ENCODE results near the gene APOL3.
A peak's percentile ranks its signal among the peaks of the same experiment; 100 is the strongest.
"Not testable (repeated sequence)": the region's sequence is repeated elsewhere in the genome, so short reads cannot be mapped to it uniquely, and the experiment has no call there.

The APOL3 gene

DNA sequence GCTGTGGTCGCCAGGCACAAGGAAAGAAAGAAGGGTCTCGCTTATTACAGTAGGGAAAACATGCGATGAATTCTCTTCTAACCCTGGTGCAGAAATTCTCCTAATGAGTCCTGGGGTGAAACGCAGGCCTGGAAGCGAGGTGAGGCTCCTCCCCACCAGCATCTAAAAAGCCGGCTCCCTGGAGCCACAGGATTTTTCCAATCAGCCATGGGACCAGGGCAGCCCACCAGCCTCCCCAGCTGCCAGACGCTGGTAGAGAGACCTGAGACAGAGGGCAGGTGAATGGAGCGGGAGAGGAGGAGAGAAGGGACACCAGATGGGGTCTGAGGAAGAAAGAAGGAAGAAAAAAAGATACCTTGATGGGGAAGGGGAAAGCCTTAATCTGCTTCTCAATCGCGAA is 28.6 kb downstream of the APOL3 start:
- no peak for FAIRE-seq

DNA sequence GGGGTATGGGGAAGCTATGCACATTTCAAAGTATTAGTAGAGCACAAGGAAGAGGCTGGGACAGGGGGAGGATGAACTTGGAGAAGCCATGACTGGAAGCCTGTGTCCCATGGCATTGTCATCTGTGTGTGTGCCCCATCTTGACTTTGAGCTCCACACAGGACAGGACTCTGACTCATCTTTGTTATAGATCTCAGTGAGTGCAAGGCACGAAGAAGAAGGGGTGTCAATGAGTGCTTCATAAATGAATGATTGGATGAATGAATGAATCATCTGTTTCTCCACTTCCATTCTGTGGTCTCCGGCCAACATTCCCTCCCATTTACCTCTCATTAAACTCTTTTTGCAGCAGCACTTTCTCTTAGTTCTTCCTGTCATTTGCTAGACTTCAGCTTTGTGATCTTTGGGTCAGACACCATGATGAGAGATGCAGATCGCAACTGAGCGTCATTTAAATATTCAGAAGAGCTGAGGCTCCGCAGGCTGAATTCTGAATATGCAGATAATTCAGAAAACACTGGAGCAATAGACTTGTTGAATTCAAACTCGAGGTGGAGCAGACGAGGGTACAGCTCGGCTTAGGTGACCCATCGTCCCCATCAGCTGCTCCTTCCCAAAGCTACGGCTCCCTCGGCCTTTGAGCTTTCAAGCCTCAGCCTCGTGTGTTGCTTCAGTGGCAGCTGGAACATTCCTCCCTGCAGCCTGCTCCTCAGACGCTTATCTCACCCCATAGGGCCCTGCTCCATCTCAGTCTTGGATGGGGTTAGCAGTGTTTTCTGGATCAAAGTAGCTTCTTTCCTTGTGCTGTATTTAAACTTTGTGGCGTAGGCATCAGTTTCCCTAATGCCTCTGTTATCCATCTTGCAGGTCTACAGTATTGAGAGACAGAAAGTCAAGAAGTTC is 30.8 kb downstream of the APOL3 start:
- no peak for FAIRE-seq

DNA sequence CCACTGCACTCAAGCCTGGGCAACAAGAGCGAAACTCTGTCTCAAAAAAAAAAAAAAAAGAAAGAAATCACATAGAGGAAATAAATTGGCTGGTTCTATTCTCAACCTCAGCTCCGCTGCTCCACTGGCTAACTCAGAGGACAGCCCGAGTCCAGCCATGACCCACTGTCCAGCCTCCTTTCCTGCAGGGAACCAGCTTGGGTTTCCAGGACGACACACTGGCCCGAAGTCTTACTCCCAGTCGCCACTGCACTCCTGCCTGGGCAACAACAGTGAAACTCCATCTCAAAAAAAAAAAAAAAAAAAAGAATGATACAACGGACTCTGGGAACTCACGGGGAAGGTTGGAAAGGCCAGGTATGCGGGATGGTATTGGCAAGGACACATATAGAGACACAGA is 31.5 kb downstream of the APOL3 start:
- FAIRE-seq = no peak

- no peak for FAIRE-seq
These were observed 34.5 kb downstream of the APOL3 start for GRCh38 chr22:36125994-36126531.

GRCh38 chr22:36125434-36125833 is 35.1 kb downstream of the APOL3 start:
- no peak for FAIRE-seq

- FAIRE-seq = no peak
These were observed 35.9 kb downstream of the APOL3 start for GRCh38 chr22:36124666-36125065.

GRCh38 chr22:36123673-36124630 is 36.6 kb downstream of the APOL3 start:
- FAIRE-seq = peak; percentile 89

- FAIRE-seq = not testable (repeated sequence)
These were observed 39.8 kb downstream of the APOL3 start for GRCh38 chr22:36120621-36121351.

- no peak for FAIRE-seq
These were observed 43.5 kb downstream of the APOL3 start for GRCh38 chr22:36117053-36117554.

DNA sequence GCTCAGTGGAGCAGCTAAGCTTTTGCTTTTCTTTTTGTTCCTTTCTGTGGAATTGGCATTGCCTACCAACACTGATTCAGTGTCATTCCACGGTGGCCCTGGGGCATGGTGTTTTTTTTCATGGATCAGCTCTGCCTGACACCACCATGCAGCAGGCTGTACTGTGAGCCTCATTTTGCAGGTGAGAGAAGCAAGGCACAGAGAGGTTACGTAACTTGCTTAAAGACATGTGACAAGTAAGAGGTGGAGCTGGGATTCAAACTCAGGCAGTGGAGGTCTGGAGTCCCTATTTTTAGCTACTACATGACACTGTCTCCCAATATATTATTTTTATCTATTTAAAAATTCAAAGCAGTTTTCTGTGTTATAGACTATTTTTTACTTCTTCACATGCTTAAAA is 44.4 kb downstream of the APOL3 start:
- no peak for FAIRE-seq

- no peak for FAIRE-seq
These were observed 47.4 kb downstream of the APOL3 start for GRCh38 chr22:36113121-36113520.

GRCh38 chr22:36111316-36111715 is 49.2 kb downstream of the APOL3 start:
- no peak for FAIRE-seq

DNA sequence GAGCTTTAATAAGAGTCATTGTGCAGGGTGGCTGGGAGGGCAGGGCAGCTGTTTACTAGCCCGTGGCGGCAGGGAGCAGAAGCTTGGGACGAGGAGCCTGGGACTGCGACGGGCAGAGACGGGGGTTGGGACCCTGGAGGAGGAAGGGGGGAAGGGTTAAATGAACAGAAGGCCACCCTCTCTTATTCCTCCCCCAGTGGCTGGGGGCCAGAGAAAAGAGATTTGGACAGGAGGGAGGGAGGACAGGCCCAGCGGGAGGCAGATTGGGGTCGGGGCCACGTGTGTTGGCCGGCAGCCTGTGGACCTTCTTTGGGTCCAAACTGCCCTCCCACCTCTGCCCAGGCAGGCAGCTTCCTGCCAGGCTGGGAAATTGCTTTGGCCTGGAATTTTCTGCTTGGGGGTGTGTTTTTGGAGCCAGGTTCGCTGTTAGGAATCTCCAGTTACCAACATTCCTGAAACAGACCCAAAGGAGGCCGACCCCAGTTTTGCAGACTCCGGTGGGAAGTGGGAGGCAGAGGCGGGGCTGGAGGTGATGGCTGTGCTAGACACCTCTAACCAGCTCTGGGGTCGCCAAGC is 50.2 kb downstream of the APOL3 start:
- FAIRE-seq = no peak

DNA sequence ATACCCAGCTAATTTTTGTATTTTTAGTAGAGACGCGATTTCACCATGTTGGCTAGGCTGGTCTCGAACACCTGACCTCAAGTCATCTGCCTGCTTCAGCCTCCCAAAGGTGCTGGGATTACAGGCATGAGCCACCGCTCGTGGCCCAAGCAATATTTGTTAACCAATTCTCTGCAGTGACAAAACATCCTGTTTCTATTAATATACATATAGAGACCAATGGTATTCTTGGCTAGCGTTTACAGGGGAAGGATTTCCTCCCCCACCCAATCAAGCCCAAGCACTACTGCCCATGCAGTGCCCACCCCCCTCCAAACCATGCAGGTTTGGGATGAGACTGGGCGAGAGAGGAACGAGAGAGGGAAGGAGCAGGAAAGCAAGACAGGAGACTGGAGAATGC is 53.1 kb downstream of the APOL3 start:
- FAIRE-seq = no peak

GRCh38 chr22:36106910-36107309 is 53.6 kb downstream of the APOL3 start:
- no peak for FAIRE-seq

- FAIRE-seq = no peak
These were observed 55.6 kb downstream of the APOL3 start for GRCh38 chr22:36104988-36105387.

GRCh38 chr22:36104435-36104834 is 56.1 kb downstream of the APOL3 start:
- FAIRE-seq = no peak

DNA sequence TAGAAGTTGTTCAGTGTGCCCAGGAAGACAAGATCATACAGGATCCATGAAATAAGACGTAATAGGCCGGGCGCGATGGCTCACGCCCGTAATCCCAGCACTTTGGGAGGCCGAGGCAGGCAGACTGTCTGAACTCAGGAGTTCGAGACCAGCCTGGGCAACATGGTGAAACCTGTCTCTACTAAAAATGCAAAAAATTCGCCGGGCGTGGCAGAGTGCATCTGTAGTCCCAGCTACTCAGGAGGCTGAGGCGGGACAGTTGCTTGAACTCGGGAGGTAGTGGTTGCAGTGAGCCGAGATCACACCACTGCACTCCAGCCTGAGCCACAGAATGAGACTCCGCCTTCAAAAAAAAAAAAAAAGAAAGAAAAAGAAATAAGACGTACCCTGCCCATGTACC is 56.7 kb downstream of the APOL3 start:
- FAIRE-seq = no peak

DNA sequence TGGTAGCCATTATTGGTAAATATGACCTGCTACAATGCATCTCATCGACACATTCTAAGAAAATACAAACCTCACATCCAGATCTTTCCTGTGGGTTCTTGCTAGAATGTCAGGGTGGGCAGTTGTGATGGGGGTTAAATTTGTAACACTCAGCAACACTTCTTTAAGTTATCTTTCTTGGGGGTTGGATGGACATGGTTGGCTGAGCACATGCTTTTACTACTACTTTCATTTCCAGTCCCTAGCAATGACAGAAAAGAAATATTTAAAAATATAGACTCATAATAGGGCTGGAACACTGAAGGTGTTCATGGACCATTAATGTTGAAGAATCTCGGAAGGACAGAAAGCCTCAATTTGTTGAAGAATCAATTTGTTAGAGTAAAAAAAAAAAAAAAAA is 57.6 kb downstream of the APOL3 start:
- no peak for FAIRE-seq

- FAIRE-seq = no peak
These were observed 58.8 kb downstream of the APOL3 start for GRCh38 chr22:36101756-36102155.

DNA sequence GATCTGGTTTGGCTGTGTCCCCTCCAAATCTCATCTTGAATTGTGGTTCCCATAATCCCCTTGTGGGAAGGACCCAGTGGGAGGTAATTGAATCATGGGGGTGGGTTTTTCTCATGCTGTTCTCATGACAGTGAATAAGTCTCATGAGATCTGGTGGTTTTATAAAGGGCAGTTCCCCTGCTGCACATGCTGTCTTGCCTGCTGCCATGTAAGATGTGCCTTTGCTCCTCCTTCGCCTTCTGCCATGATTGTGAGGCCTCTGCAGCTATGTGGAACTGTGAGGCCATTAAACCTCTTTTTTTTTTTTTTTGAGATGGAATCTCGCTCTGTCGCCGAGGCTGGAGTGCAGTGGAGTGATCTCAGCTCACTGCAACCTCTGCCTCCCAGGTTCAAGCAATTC is 59.6 kb downstream of the APOL3 start:
- not testable (repeated sequence) for FAIRE-seq
